Nephron progenitor cell (in vitro differentiated cells): Measurements from ENCODE around the gene LDLRAD4.
A peak's percentile ranks its signal among the peaks of the same experiment; 100 is the strongest.

ENCODE experiments used
- DNase-seq: peaks from one replicate; pipeline ENCODE4 v3.0.0; 2021
- H3K27ac Mint-ChIP-seq: 2 replicates; pipeline ENCODE4 v1.8.0; 2021; ENCODE audit warnings: mild to moderate bottlenecking, moderate library complexity, mixed read lengths
- H3K27me3 Mint-ChIP-seq: 2 replicates; pipeline ENCODE4 v1.8.0; 2021; ENCODE audit warnings: mild to moderate bottlenecking, low read depth, mixed read lengths; ENCODE audit not compliant: poor library complexity
- H3K36me3 Mint-ChIP-seq: 2 replicates; pipeline ENCODE4 v1.8.0; 2021; ENCODE audit warnings: low read depth, mixed read lengths
- H3K4me1 Mint-ChIP-seq: 2 replicates; pipeline ENCODE4 v1.8.0; 2021; ENCODE audit warnings: mixed read lengths
- H3K4me3 Mint-ChIP-seq: 2 replicates; pipeline ENCODE4 v1.8.0; 2021; ENCODE audit warnings: mild to moderate bottlenecking, moderate library complexity, mixed read lengths
- H3K9me3 Mint-ChIP-seq: 2 replicates; pipeline ENCODE4 v1.8.0; 2021; ENCODE audit warnings: mild to moderate bottlenecking, moderate library complexity, mixed read lengths
- CTCF ChIP-seq: fragments of 200-600 bp; sonication (generic); IDR thresholded peaks from 2 replicates; pipeline ENCODE4 v1.5.0; 2021; ENCODE audit warnings: antibody characterized with exemption

LDLRAD4 gene

GRCh38 chr18:13513021-13513420 lies 294.5 kb downstream of the LDLRAD4 start:
- peaks cover 2% of the 10 kb centered on the region for H3K36me3 Mint-ChIP-seq
- H3K27ac Mint-ChIP-seq = no peak overlapping the region
- no peak overlapping the region for H3K4me3 Mint-ChIP-seq
- H3K27me3 Mint-ChIP-seq = peaks cover 17% of the 10 kb centered on the region
- peaks cover 22% of the 10 kb centered on the region for H3K9me3 Mint-ChIP-seq
- no peak for TF ChIP-seq CTCF
- peaks cover 14% of the 10 kb centered on the region for H3K4me1 Mint-ChIP-seq
- peak; percentile 34 for DNase-seq

- DNase-seq = no peak
- TF ChIP-seq CTCF = no peak
- peaks cover 18% of the 10 kb centered on the region for H3K27me3 Mint-ChIP-seq
- no peak overlapping the region for H3K27ac Mint-ChIP-seq
- peaks cover 24% of the 10 kb centered on the region for H3K9me3 Mint-ChIP-seq
- peaks cover 5% of the 10 kb centered on the region for H3K36me3 Mint-ChIP-seq
- H3K4me3 Mint-ChIP-seq = no peak overlapping the region
- H3K4me1 Mint-ChIP-seq = peaks cover 14% of the 10 kb centered on the region
Measured at GRCh38 chr18:13513481-13513880, 294.9 kb downstream of the LDLRAD4 start.

- H3K4me1 Mint-ChIP-seq = peaks cover 14% of the 10 kb centered on the region
- peaks cover 5% of the 10 kb centered on the region for H3K36me3 Mint-ChIP-seq
- H3K27ac Mint-ChIP-seq = no peak overlapping the region
- H3K27me3 Mint-ChIP-seq = peaks cover 21% of the 10 kb centered on the region
- H3K9me3 Mint-ChIP-seq = peaks cover 22% of the 10 kb centered on the region
- no peak for TF ChIP-seq CTCF
- no peak overlapping the region for H3K4me3 Mint-ChIP-seq
- DNase-seq = no peak
Measured at GRCh38 chr18:13514558-13514957, 296.0 kb downstream of the LDLRAD4 start.

GRCh38 chr18:13516855-13517254 lies 298.3 kb downstream of the LDLRAD4 start:
- peaks cover 19% of the 10 kb centered on the region for H3K27me3 Mint-ChIP-seq
- H3K36me3 Mint-ChIP-seq = peaks cover 5% of the 10 kb centered on the region
- no peak overlapping the region for H3K27ac Mint-ChIP-seq
- peaks cover 14% of the 10 kb centered on the region for H3K4me1 Mint-ChIP-seq
- DNase-seq = no peak
- no peak for TF ChIP-seq CTCF
- H3K4me3 Mint-ChIP-seq = no peak overlapping the region
- peaks cover 21% of the 10 kb centered on the region for H3K9me3 Mint-ChIP-seq

GRCh38 chr18:13517369-13517768 lies 298.8 kb downstream of the LDLRAD4 start:
- TF ChIP-seq CTCF = no peak
- no peak for DNase-seq
- no peak overlapping the region for H3K27ac Mint-ChIP-seq
- H3K27me3 Mint-ChIP-seq = peaks cover 24% of the 10 kb centered on the region
- peaks cover 21% of the 10 kb centered on the region for H3K9me3 Mint-ChIP-seq
- peaks cover 5% of the 10 kb centered on the region for H3K36me3 Mint-ChIP-seq
- no peak overlapping the region for H3K4me3 Mint-ChIP-seq
- H3K4me1 Mint-ChIP-seq = peaks cover 14% of the 10 kb centered on the region

- Mint-ChIP-seq H3K36me3 (peaks cover 5% of the 10 kb centered on the region), H3K9me3 (peaks cover 21% of the 10 kb centered on the region), H3K4me3 (no peak overlapping the region), H3K27me3 (peaks cover 27% of the 10 kb centered on the region), H3K27ac (no peak overlapping the region), H3K4me1 (peaks cover 5% of the 10 kb centered on the region)
- DNase-seq = no peak
- TF ChIP-seq CTCF = no peak
Measured at GRCh38 chr18:13518382-13518781, 299.8 kb downstream of the LDLRAD4 start.
